ENCODE measurements around the gene SLC44A5.

- TF ChIP-seq EZH2phosphoT487 (IDR thresholded peaks at IDR 0.05; ENCODE audit: low read depth), result no peak
- no peak for TF ChIP-seq CTCF (IDR thresholded peaks at IDR 0.05; ENCODE audit: low read depth, low read length)
These were observed 180.4 kb downstream of the SLC44A5 start for GRCh38 chr1:75430526-75430925.
